NCI-H226 (cell line): Measurements from ENCODE around the gene MID1.

Source experiments
- DNase-seq: peaks from one replicate; pipeline ENCODE4 v3.0.0-alpha.2; 2015

Gene MID1

DNA sequence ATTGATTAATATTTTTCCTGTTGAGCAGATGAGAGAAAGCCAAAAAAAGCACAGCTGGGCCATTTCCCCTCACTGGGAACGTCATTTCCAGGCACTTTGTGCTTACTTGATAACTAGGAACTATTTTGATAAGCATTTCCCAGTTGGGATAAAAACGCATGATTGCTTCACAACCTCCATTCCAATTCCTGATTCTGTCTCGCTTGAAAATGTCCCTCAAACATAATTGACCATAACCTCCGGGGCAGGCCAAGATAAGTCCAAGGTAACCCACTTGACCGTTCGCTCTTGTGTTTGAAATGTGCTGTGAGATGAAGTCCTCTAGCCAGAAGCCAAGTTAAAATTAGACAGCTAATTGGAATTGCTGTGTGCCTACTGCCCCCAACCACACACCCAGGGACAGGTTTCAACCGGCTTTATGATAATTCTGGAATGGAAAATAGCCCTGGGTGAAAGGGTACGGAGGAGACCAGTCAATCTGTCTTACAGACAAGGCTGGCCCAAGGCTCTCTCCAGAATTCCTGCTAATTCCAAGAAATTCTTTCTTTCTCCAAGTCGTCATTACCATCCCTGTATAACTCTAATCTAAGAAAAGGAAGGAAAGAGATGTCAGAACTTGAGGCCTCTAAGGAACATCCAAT lies 137.1 kb downstream of the MID1 start:
- DNase-seq = no peak

- no peak for DNase-seq
Measured at GRCh38 chrX:10482708-10483107, 137.7 kb downstream of the MID1 start.

GRCh38 chrX:10482261-10482660 lies 138.1 kb downstream of the MID1 start:
- no peak for DNase-seq

GRCh38 chrX:10480861-10481260 lies 139.5 kb downstream of the MID1 start:
- DNase-seq = no peak

- no peak for DNase-seq
Measured at GRCh38 chrX:10479508-10479907, 140.9 kb downstream of the MID1 start.

GRCh38 chrX:10477525-10477924 lies 142.9 kb downstream of the MID1 start:
- no peak for DNase-seq

DNA sequence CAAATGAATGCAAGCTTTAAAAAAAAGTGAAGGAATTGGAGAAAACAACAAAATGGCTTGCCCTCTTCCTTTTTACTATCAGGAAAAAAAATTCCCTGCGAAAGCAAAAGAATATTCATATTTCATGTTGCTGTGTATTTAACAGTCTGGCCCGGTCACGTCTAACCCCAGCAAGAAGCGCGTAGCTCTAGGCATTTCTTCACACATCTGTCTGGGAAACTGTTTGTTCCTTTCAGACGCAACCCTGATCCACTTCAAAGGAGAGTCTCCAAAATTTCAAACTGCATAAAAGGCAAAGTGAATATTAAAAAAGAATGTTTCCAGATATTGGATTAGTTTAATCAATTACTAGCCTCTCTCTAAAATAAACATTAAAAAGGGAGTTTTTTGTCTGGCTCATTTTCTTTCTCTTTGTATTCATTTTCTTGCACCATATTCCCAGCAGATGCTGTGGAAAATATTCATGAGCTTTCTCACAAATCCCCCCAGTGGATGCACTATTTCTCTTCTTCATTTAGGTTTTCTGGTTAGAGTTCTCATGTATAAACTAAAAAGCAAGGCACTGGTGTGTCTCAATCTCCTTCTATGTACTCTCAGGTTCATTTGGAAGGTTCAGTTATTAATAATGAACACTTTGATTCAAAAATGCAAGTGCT lies 145.3 kb downstream of the MID1 start:
- no peak for DNase-seq

GRCh38 chrX:10474510-10474909 lies 145.9 kb downstream of the MID1 start:
- DNase-seq = no peak

- DNase-seq = no peak
Measured at GRCh38 chrX:10471418-10471817, 149.0 kb downstream of the MID1 start.

DNA sequence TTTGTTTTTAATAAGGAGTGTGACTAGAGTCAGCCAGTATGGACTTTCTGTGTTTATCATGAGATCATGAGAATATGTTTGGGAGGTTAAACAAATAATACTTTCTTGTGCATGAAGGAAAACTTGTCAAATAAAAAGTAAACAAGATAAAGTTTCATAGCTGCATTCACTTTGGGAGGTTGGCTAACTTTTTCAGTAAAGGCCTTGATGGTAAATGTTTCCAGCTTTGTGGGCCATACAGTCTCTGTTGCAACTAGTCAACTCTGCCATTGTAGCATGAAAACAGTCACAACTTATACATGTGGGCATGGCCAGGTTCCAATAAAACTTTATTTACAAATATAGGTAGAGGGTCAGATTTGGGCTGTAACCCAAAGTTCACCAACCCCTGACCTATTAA lies 150.4 kb downstream of the MID1 start:
- DNase-seq = no peak

GRCh38 chrX:10467793-10468192 lies 152.6 kb downstream of the MID1 start:
- no peak for DNase-seq

- no peak for DNase-seq
Measured at GRCh38 chrX:10465254-10465653, 155.1 kb downstream of the MID1 start.

GRCh38 chrX:10457092-10457491 lies 163.3 kb downstream of the MID1 start:
- DNase-seq = peak; percentile 10

DNA sequence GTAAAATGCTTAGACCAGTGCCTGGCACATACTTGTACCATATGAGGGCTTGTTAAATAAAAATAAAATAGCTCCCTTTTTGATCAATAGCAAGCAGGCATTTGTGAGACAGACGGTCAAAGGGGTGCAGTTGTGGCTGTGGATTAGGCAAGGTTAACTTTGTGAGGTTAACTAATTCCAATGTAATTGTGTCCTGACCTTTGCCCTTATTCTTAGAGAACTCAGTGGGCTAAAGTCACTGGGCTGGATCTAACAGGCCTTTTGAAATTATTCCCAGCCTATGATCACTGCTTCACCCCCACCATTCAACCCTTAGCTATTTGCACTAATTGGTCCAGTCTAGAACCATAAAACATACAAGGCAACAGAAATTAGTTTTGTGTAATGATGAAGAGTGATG lies 166.4 kb downstream of the MID1 start:
- DNase-seq = no peak

DNA sequence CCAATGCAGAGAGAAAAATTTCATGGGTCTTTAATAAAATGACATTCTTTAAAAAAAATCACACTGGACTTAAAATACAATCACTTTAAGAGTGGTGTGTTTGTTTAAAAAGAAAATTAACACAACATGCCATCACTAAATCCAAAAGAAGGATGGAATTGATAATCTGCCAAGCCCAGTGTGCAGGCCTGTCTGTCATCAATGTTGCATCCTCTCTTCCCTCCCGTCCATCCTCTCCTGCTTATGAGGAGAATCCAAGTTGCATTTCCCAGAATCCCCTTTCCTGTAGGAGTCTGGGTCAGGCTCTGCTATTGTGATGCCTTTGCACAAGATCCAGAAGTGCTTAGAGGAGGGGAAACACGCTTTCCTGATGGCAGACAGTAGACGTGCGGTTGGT lies 169.4 kb downstream of the MID1 start:
- DNase-seq = peak; percentile 28

DNA sequence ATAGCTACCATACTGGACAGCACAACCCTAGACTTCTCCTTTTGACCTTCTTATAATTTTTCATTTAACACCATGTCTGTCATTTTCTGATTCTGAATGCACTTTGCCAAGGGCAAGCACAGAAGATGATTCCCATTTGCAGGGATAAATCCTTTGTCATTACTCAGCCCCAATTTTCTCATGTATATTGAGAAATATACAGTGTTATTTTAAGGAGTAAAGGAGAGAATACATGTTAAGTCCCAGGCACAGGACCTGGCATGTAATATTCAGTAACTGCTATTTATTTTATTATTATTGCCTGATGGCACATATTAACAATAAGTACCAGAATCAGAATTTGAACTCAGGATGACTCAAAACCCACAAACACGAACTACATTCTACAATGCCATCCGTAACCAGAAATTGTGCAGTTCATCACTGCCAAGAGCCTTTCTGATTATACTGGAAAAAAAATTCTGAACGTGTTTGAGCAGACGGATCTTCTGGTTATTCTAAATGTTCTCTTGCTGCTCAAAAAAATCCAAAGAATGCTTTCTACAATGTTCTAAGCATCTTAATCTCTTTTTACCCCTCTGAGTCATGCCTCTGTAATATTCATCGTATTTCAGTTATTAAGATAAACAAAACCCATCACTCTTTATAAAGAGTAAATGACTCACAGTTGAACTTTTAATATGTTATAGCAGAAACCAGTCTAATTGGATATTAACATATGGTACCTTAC lies 170.0 kb downstream of the MID1 start:
- DNase-seq = peak; percentile 86

- DNase-seq = peak; percentile 61
Measured at GRCh38 chrX:10447564-10448214, 172.7 kb downstream of the MID1 start.

DNA sequence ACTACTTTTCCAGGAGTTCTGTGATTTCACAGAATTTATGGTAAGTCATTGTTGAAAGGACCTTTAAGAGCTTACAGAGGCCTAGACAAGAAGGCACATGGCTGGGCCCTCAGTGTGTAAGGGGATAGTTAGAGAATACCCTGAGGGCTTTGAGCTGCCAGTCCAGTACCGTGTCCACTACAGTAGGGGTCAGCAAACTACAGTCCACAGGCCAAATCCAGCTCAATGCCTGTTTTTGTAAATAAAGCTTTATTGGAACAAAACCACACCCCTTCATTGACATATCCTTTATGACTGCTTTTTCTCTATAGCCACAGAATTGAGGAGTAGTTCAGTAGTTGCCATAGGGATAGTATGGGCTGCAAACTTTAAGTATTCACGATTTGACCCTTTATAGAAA lies 176.2 kb downstream of the MID1 start:
- DNase-seq = no peak

- no peak for DNase-seq
Measured at GRCh38 chrX:10441464-10441863, 178.9 kb downstream of the MID1 start.

DNA sequence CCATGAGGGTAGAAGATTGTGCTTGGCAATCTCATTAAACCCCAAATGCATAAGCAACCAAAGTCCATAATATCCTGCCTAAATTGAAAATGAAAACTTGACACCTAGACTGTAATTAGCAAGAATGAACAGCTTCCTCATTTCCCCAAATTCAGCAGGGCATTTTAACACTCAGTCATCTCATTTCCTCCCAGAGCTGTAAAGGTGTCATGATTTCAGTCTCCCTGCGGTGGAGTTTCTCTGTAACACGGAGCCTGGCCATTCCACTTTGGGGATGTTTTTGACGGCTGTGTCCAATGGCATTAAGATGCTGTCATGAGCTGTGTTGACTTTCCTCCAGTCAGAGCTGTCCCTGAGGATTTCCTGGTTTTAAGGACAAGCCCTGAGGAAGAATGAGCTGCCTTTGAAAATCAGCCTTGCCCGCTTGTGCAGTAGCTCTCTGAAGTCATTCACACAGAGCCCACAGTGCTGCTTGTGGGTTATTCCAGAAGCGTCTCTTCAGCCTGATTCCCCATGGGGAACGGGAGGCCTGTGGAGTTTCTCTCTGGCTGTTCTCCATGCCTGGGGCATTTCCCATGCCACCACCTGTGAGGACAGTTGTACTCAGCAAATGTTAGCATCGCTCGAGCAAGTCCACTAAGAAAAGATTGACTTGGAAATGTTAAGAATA lies 187.0 kb downstream of the MID1 start:
- no peak for DNase-seq

GRCh38 chrX:10429908-10430307 lies 190.5 kb downstream of the MID1 start:
- DNase-seq = no peak

GRCh38 chrX:10427249-10427648 lies 193.1 kb downstream of the MID1 start:
- DNase-seq = no peak

DNA sequence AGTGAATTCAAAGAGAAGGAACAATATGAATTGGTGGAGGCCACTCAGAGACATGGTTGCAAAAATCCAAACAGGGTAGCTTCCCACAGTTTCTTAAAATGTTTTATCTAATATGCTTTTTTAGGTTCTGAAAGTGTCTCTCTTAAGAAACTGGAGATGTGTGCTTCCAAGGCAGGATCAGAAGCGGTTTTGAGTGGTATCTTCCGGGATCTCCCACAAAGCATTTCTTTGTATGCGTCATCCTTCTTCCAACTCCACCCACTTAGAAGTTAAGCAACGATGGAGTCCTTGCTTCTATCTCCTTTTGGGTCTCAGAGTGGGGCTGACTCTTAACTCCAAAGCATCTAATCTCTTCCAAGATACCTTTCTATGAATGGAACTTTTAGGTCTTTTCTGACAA lies 196.7 kb downstream of the MID1 start:
- DNase-seq = no peak
